Adrenal gland (tissue), 12 donors: ENCODE measurements around the gene ARL15. TPM values are rescaled to one million over a fixed set of nuclear protein-coding genes. Genes with fewer than 3 reads are reported as not detected.
A peak's percentile ranks its signal among the peaks of the same experiment; 100 is the strongest.

Source experiments
- DNase-seq, 7 donors: peaks; one replicate each; pipeline ENCODE4 v3.0.0-alpha.2; 2019 to 2020
- H3K27ac ChIP-seq, 5 donors: fragments of 200-600 bp; sonication (generic) in 4 of 5; 1 replicate in 3 of 5; 2 replicates in 2 of 5; pipeline versions ENCODE4 v1.5.1 to v1.8.0; 2016 to 2020; ENCODE audit warnings: mild to moderate bottlenecking in 1 of 5
- H3K27me3 ChIP-seq: fragments of 200-600 bp; 2 replicates; pipeline ENCODE4 v1.8.0; 2021
- H3K36me3 ChIP-seq, 2 donors: fragments of 200-600 bp; replicated peaks in 1 of 2; 1 replicate in 1 of 2; 2 replicates in 1 of 2; pipeline versions ENCODE4 v1.5.1 to v1.8.0; 2018 to 2022
- H3K4me1 ChIP-seq, 2 donors: fragments of 200-600 bp; replicated peaks in 1 of 2; 1 replicate in 1 of 2; 2 replicates in 1 of 2; pipeline versions ENCODE4 v1.5.1 to v1.8.0; 2018 to 2021
- H3K4me3 ChIP-seq, 4 donors: fragments of 200-600 bp; sonication (generic) in 3 of 4; one replicate each; pipeline ENCODE4 v1.5.1; 2016 to 2018
- H3K9me3 ChIP-seq, 3 donors: fragments of 200-600 bp; sonication (generic) in 1 of 3; replicated peaks in 1 of 3; 1 replicate in 2 of 3; 2 replicates in 1 of 3; pipeline versions ENCODE4 v1.5.1 to v1.8.0; 2016 to 2021
- POLR2A ChIP-seq, 2 donors: fragments of 450-650 bp; IDR thresholded peaks; one replicate each; pipeline ENCODE4 v1.6.1; 2017; ENCODE audit warnings: antibody characterized with exemption in 2 of 2, mild to moderate bottlenecking in 2 of 2, moderate library complexity in 1 of 2
- WGBS, 4 donors: extraction: QIAGEN DNeasy Blood & Tissue Kit in 2 of 4; methylation state at CpG; one replicate each; pipeline versions ENCODE4 v1.1.5 to v1.1.7; 2013 to 2017; 5-methylcytosine and 5-hydroxymethylcytosine counted together
- intact Hi-C, 2 donors: fragments of 100-400 bp; cut with DNase I; formaldehyde crosslinking; loops; one replicate each; pipeline versions ENCODE4 v1.14.1 to v1.15.0; 2022 to 2023
- polyA plus RNA-seq, 3 donors: library from polyadenylated mRNA; stranded (reverse); fragments of 200-250 nt in 2 of 3; fragments of 350-450 nt in 1 of 3; fragmentation: Illumina TruSeq in 1 of 3; extraction: RNeasy Lipid Tissue Mini Kit (QIAGEN cat#74804) in 1 of 3; gene quantifications; one replicate each; pipeline ENCODE4 v1.2.3, GENCODE V29; 2013 to 2014
- total RNA-seq, 9 donors: library from RNA; depleted of rRNA in 4 of 9; stranded (reverse); fragments of >200 nt in 4 of 9; fragments of 120-200 nt in 1 of 9; fragmentation: NEBNext Ultra II Directional in 1 of 9; extraction: Animal tissue kit (Norgen Biotek cat#: 25700) in 1 of 9; gene quantifications; one replicate each; pipeline versions ENCODE4 v1.1.0 to v1.2.4, GENCODE V29; 2013 to 2023
- TF ChIP-seq, protein P1 (sequence below), 6 experiments: fragments of 450-650 bp in 4 of 6; fragments of 200-600 bp in 2 of 6; sonication (generic) in 1 of 6; IDR thresholded peaks; 1 replicate in 5 of 6; 2 replicates in 1 of 6; pipeline versions ENCODE4 v1.5.1 to v1.8.0; 2016 to 2021; ENCODE audit warnings: antibody characterized with exemption in 6 of 6, mild to moderate bottlenecking in 2 of 6, moderate library complexity in 1 of 6
- donor health status: healthy with polysubstance abuse.
- donor health status: Bipolar disorder and iron deficiency.
- donor health status: DM: yes; HTN: yes; CAD: no.
- donor health status: DM: no; HTN: no; CAD: no.
- donor health status: DM: no; HTN: no; CAD: no.
- donor health status: DM: yes; HTN: yes; CAD: no.

ARL15 gene
- total and polyA plus RNA-seq, 12 donors, result 12.1 to 85.6 (median 38.9) TPM

DNA sequence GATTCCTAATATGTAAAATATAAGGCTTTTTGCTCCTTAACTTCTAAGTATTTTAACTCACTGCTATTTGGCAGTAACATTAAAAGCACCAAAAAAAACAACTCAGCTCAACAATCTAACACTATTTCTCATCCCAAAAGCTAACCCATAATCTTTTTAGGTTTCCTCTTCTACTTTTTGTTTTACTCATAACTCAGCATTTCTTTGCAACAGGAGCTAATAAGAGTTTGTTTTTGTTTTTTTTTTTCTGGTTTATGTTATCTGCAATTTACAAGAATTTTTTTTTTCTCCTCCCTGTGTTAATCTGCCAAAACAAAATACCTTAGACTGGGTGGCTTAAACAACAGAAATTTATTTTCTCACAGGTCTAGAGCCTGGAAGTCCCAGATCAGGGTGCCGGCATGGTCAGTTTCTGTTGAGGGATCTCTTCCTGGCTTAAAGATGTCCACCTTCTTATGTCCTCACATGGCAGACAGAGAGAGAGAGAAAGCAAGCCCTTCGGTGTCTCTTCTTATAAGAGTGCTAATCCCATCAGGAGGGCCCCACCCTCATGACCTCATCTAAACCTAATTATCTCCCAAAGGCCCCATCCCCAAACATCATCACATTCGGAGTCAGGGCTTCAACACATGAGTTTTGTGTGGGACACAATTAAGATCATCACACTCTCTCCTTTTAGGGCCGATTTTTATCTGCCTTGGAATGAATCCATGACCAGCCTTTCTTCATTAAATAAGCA lies 31.2 kb downstream of the ARL15 start:
- no peak for TF ChIP-seq POLR2A (IDR thresholded peaks at IDR 0.05)
- TF ChIP-seq, protein P1, sequence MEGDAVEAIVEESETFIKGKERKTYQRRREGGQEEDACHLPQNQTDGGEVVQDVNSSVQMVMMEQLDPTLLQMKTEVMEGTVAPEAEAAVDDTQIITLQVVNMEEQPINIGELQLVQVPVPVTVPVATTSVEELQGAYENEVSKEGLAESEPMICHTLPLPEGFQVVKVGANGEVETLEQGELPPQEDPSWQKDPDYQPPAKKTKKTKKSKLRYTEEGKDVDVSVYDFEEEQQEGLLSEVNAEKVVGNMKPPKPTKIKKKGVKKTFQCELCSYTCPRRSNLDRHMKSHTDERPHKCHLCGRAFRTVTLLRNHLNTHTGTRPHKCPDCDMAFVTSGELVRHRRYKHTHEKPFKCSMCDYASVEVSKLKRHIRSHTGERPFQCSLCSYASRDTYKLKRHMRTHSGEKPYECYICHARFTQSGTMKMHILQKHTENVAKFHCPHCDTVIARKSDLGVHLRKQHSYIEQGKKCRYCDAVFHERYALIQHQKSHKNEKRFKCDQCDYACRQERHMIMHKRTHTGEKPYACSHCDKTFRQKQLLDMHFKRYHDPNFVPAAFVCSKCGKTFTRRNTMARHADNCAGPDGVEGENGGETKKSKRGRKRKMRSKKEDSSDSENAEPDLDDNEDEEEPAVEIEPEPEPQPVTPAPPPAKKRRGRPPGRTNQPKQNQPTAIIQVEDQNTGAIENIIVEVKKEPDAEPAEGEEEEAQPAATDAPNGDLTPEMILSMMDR (IDR thresholded peaks at IDR 0.05), result no peak
- no peaks in the 10 kb centered on the region for H3K36me3 ChIP-seq
- no peak for DNase-seq
- no peaks in the 10 kb centered on the region for H3K9me3 ChIP-seq
- no peaks in the 10 kb centered on the region for H3K27me3 ChIP-seq
- H3K4me3 ChIP-seq, result no peak overlapping the region
- WGBS, 4 donors, result 71 to 83% (median 80%) methylated on average over 4 of the region's 4 CpGs
- intact Hi-C loops, result no loop called here
- no peaks in the 10 kb centered on the region for H3K4me1 ChIP-seq
- peak overlapping the region in 1 of 5 donors; percentile 24 for H3K27ac ChIP-seq

DNA sequence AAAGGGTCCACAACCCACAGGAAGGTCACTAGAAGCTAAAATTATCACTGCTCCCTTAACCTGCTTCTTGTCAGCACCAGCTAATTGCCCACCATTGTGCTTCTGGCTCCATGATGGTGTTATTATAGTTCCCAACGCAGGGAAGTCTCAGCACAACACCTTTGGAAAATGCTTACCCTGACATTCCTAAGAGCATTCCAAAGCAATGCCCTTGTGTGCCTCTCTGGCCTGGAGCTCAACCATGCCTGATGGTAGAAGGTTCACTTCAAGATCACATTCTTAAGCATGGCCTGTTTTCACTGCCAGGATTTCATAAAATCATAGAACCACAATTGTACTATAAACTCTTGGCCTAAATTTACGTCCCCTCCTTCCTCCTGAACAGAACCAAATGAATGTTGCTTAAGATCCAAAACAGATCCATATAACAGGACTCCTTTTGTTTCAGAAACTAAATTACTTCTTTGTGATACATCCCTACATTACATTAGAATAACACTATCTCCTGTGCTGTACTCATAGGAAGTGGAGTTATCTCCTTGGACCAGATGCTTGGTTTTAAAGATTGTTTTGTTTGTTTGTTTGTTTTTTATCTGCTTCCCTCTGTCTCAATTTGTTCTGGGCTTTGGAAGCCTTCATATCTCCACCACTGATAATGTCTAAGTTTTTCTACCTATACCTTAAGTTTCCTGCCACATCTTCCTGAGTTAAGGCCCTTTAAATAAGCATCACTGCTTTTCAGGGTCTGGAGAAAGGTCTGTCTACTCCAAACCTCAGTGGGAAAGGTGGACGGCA lies 32.1 kb downstream of the ARL15 start:
- TF ChIP-seq POLR2A (IDR thresholded peaks at IDR 0.05), result no peak
- TF ChIP-seq, protein P1 (IDR thresholded peaks at IDR 0.05), result no peak
- H3K36me3 ChIP-seq, result no peaks in the 10 kb centered on the region
- H3K27me3 ChIP-seq, result no peaks in the 10 kb centered on the region
- intact Hi-C loops, result no loop called here
- H3K27ac ChIP-seq, result peak overlapping the region in 1 of 5 donors; percentile 24
- DNase-seq, result no peak
- H3K4me1 ChIP-seq, result peaks cover 0 to 2% of the 10 kb centered on the region in 2 donors
- H3K9me3 ChIP-seq, result no peaks in the 10 kb centered on the region
- H3K4me3 ChIP-seq, result no peak overlapping the region
- 50 to 81% (median 70%) methylated on average over 3 of the region's 3 CpGs for WGBS, 4 donors

DNA sequence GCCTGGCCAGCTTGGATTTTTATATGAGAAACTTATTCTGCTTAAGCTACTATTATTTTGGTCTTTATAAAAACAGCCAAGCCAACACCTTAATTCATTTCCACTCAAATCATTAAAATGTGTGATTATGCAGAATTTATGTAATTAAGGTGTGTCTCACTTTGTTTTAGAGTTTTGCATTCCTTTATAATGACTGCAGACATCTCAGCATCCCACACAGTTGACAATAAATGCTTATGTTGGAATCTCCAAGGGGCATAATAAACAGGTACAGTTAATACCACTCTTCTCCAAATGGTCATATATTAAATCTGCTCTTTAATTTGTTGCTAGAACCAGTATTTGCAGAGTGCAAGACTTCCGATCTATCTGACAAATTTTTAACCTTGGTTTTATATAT lies 34.3 kb downstream of the ARL15 start:
- TF ChIP-seq, protein P1 (IDR thresholded peaks at IDR 0.05), result no peak
- no peak for TF ChIP-seq POLR2A (IDR thresholded peaks at IDR 0.05)
- no peak for DNase-seq
- no peak overlapping the region for H3K27ac ChIP-seq
- no peak overlapping the region for H3K4me3 ChIP-seq
- H3K27me3 ChIP-seq, result no peaks in the 10 kb centered on the region
- no peaks in the 10 kb centered on the region for H3K36me3 ChIP-seq
- WGBS, 4 donors, result 57 to 86% (median 77%) methylated on average over 1 of the region's 1 CpG
- H3K4me1 ChIP-seq, result peaks cover 7 to 22% of the 10 kb centered on the region in 2 donors
- no peaks in the 10 kb centered on the region for H3K9me3 ChIP-seq
- intact Hi-C loops, result no loop called here

DNA sequence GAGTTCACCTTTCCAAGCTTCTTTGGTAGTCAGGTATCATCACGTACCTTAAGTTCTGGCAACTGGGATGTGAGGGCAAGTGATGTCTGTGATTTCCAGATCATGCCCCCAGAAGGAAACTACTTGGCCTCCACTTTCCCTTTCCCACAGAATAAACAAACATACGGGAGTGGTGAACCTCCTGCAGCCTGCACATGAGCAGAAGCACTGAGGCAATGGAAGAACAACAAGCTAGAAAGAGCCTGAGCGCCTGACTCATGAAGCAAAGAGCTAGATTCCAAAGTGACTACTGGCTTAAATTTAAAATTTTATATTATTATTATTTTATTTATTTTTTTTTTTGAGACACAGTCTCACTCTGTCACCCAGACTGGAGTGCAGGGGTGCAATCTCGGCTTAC lies 35.0 kb downstream of the ARL15 start:
- no peak for DNase-seq
- H3K27me3 ChIP-seq, result no peaks in the 10 kb centered on the region
- no peaks in the 10 kb centered on the region for H3K9me3 ChIP-seq
- H3K4me3 ChIP-seq, result no peak overlapping the region
- intact Hi-C loops, result no loop called here
- no peak overlapping the region for H3K27ac ChIP-seq
- no peak for TF ChIP-seq POLR2A (IDR thresholded peaks at IDR 0.05)
- TF ChIP-seq, protein P1 (IDR thresholded peaks at IDR 0.05), result no peak
- peaks cover 7 to 22% of the 10 kb centered on the region in 2 donors for H3K4me1 ChIP-seq
- WGBS, 4 donors, result 91 to 95% (median 93%) methylated on average over 4 of the region's 4 CpGs
- no peaks in the 10 kb centered on the region for H3K36me3 ChIP-seq
